ENCODE results near the gene ADARB2.

GRCh38 chr10:1130995-1131790 lies 606.1 kb downstream of the ADARB2 start:
- TF ChIP-seq ZNF114 (CRISPR knock-in tag; IDR thresholded peaks at IDR 0.05): no peak
- no peak for TF ChIP-seq CREB1 (CRISPR knock-in tag; IDR thresholded peaks at IDR 0.05; ENCODE audit: low read depth)
- TF ChIP-seq POLR2AphosphoS5 (IDR thresholded peaks at IDR 0.05; ENCODE audit: low read depth): no peak
- TF ChIP-seq REST (IDR thresholded peaks at IDR 0.05; ENCODE audit: unreplicated experiment): no peak
